ENCODE results near the gene LRRC2. TPM values are rescaled to one million over a fixed set of nuclear protein-coding genes. Genes with fewer than 3 reads are reported as not detected.

Gene LRRC2
- total RNA-seq, 1 donor from 2014 or later: not detected

GRCh38 chr3:46535746-46536145 is 30.4 kb downstream of the LRRC2 start:
- TF ChIP-seq CTCF (IDR thresholded peaks at IDR 0.05; ENCODE audit: unreplicated experiment): no peak
- no peak overlapping the region for H3K4me3 Mint-ChIP-seq (ENCODE audit: low read depth)
- peaks cover 3% of the 10 kb centered on the region for H3K9me3 Mint-ChIP-seq (ENCODE audit: low read depth)
- H3K27ac Mint-ChIP-seq: no peak overlapping the region
- no peak for DNase-seq (ENCODE audit: low spot score, unreplicated experiment)
- H3K36me3 Mint-ChIP-seq (ENCODE audit: insufficient read depth): no peaks in the 10 kb centered on the region
- no peaks in the 10 kb centered on the region for H3K4me1 Mint-ChIP-seq (ENCODE audit: low read depth)
- H3K27me3 Mint-ChIP-seq: peaks cover 3% of the 10 kb centered on the region

GRCh38 chr3:46533091-46533490 is 33.0 kb downstream of the LRRC2 start:
- Mint-ChIP-seq H3K4me1 (ENCODE audit: low read depth) (no peaks in the 10 kb centered on the region), H3K27ac (no peak overlapping the region), H3K4me3 (ENCODE audit: low read depth) (no peak overlapping the region), H3K9me3 (ENCODE audit: low read depth) (peaks cover 3% of the 10 kb centered on the region), H3K27me3 (peaks cover 3% of the 10 kb centered on the region), H3K36me3 (ENCODE audit: insufficient read depth) (no peaks in the 10 kb centered on the region)
- TF ChIP-seq CTCF (IDR thresholded peaks at IDR 0.05; ENCODE audit: unreplicated experiment): no peak
- DNase-seq (ENCODE audit: low spot score, unreplicated experiment): no peak

DNA sequence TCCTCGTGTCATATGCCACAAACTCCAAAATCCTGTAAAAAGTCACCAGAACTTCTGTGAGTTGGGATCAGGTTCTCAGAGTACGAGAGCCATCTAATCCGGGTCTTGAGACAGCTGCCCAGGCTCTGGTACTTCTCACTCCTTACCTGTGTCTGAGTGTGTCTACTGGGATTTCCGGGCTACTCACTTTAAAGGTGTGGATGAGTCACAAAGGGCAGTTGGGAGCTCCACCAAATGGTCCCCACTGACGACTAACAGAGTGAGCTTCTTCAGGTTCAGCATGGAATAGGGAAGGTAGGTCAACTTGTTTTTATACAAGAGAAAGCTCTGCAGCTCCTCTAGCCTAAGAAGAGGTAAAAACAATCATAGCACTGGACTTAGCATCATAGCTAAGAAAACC is 38.9 kb downstream of the LRRC2 start:
- Mint-ChIP-seq H3K9me3 (ENCODE audit: low read depth) (no peaks in the 10 kb centered on the region), H3K27me3 (no peaks in the 10 kb centered on the region), H3K4me3 (ENCODE audit: low read depth) (no peak overlapping the region), H3K36me3 (ENCODE audit: insufficient read depth) (no peaks in the 10 kb centered on the region), H3K27ac (no peak overlapping the region), H3K4me1 (ENCODE audit: low read depth) (no peaks in the 10 kb centered on the region)
- no peak for TF ChIP-seq CTCF (IDR thresholded peaks at IDR 0.05; ENCODE audit: unreplicated experiment)
- DNase-seq (ENCODE audit: low spot score, unreplicated experiment): no peak

DNA sequence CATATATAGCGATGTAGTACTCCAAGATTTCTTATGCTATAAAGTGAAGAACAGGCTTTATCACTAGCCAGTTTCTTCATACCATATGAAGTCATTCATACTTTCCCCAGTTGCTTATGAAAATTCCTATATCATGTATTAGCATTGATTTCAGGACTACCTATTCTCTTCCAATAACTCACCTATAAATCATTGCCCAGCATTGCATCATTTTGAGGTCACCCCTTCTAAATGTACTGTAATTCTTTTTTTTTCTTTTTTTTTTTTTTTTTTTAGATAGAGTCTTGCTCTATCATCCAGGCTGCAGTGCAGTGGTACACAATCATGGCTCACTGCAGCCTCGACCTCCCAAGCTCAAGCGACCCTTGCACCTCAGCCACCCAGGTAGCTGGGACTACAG is 41.3 kb downstream of the LRRC2 start:
- Mint-ChIP-seq H3K9me3 (ENCODE audit: low read depth) (no peaks in the 10 kb centered on the region), H3K27ac (no peak overlapping the region), H3K27me3 (no peaks in the 10 kb centered on the region), H3K4me1 (ENCODE audit: low read depth) (no peaks in the 10 kb centered on the region), H3K36me3 (ENCODE audit: insufficient read depth) (no peaks in the 10 kb centered on the region), H3K4me3 (ENCODE audit: low read depth) (no peak overlapping the region)
- no peak for TF ChIP-seq CTCF (IDR thresholded peaks at IDR 0.05; ENCODE audit: unreplicated experiment)
- no peak for DNase-seq (ENCODE audit: low spot score, unreplicated experiment)

- no peak for TF ChIP-seq CTCF (IDR thresholded peaks at IDR 0.05; ENCODE audit: unreplicated experiment)
- no peaks in the 10 kb centered on the region for H3K4me1 Mint-ChIP-seq (ENCODE audit: low read depth)
- no peaks in the 10 kb centered on the region for H3K27me3 Mint-ChIP-seq
- H3K27ac Mint-ChIP-seq: no peak overlapping the region
- H3K4me3 Mint-ChIP-seq (ENCODE audit: low read depth): no peak overlapping the region
- no peak for DNase-seq (ENCODE audit: low spot score, unreplicated experiment)
- no peaks in the 10 kb centered on the region for H3K9me3 Mint-ChIP-seq (ENCODE audit: low read depth)
- no peaks in the 10 kb centered on the region for H3K36me3 Mint-ChIP-seq (ENCODE audit: insufficient read depth)
Observed at GRCh38 chr3:46524008-46524407, 42.1 kb downstream of the LRRC2 start.

All from progenitor cell of endocrine pancreas (in vitro differentiated cells).